ENCODE measurements around the gene XCL1. TPM values are rescaled to one million over a fixed set of nuclear protein-coding genes. Genes with fewer than 3 reads are reported as not detected.

Gene XCL1
- total and polyA plus RNA-seq, 2 of the 13 experiments (the other 11 are each of a cell fraction or from before 2014, with no cell fraction given) = 2.5 to 7.6 TPM

DNA sequence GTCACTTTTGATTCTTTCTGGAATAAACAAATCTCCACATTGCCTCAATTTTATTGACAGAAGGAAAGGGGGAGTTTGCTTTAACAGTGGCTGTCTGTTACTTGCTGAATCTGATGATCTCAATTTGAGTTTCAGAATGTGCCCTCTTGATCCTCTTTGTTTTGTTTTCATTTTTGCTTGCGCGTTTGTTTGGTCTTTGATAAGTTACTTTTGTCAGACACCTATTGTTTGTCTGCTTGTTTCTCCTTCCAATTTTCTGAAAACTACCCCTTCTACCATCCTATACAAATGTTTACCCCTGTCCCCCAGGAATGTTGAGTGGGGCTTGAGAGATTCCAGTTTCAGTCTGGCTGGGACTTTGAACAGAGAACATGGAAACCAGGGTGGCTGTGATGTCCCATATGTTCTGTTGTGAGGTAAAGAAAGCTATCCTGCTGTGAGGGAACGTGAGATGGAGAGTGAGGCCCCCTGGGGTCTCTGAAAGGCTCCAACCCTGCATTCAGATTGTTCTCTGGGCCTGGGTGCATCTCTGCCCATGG lies 20.8 kb upstream of the XCL1 start (continued):
- TF ChIP-seq, protein P1, sequence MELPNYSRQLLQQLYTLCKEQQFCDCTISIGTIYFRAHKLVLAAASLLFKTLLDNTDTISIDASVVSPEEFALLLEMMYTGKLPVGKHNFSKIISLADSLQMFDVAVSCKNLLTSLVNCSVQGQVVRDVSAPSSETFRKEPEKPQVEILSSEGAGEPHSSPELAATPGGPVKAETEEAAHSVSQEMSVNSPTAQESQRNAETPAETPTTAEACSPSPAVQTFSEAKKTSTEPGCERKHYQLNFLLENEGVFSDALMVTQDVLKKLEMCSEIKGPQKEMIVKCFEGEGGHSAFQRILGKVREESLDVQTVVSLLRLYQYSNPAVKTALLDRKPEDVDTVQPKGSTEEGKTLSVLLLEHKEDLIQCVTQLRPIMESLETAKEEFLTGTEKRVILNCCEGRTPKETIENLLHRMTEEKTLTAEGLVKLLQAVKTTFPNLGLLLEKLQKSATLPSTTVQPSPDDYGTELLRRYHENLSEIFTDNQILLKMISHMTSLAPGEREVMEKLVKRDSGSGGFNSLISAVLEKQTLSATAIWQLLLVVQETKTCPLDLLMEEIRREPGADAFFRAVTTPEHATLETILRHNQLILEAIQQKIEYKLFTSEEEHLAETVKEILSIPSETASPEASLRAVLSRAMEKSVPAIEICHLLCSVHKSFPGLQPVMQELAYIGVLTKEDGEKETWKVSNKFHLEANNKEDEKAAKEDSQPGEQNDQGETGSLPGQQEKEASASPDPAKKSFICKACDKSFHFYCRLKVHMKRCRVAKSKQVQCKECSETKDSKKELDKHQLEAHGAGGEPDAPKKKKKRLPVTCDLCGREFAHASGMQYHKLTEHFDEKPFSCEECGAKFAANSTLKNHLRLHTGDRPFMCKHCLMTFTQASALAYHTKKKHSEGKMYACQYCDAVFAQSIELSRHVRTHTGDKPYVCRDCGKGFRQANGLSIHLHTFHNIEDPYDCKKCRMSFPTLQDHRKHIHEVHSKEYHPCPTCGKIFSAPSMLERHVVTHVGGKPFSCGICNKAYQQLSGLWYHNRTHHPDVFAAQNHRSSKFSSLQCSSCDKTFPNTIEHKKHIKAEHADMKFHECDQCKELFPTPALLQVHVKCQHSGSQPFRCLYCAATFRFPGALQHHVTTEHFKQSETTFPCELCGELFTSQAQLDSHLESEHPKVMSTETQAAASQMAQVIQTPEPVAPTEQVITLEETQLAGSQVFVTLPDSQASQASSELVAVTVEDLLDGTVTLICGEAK (IDR thresholded peaks at IDR 0.05) = no peak
- TF ChIP-seq, protein P1 (CRISPR knock-in tag; IDR thresholded peaks at IDR 0.05) = no peak
- no peak for TF ChIP-seq KMT2B (CRISPR knock-in tag; IDR thresholded peaks at IDR 0.05)
- TF ChIP-seq SOX6 (IDR thresholded peaks at IDR 0.05) = no peak
- TF ChIP-seq SOX6 (CRISPR knock-in tag; IDR thresholded peaks at IDR 0.05) = peak; percentile 98
- no peak for TF ChIP-seq HNRNPK (IDR thresholded peaks at IDR 0.05; ENCODE audit: low read depth, low read length, poor library complexity, severe bottlenecking)
- TF ChIP-seq CHCHD3 (CRISPR knock-in tag; IDR thresholded peaks at IDR 0.05) = no peak
- TF ChIP-seq KLF11 (CRISPR knock-in tag; IDR thresholded peaks at IDR 0.05) = 0 out of 2 replicates have a peak, but pooled peaks have one; percentile 51
- 0 out of 2 replicates have a peak, but pooled peaks have one; percentile 17 for TF ChIP-seq ZBTB20 (CRISPR knock-in tag; IDR thresholded peaks at IDR 0.05; ENCODE audit: borderline replicate concordance, low read depth)
- TF ChIP-seq, protein P2, sequence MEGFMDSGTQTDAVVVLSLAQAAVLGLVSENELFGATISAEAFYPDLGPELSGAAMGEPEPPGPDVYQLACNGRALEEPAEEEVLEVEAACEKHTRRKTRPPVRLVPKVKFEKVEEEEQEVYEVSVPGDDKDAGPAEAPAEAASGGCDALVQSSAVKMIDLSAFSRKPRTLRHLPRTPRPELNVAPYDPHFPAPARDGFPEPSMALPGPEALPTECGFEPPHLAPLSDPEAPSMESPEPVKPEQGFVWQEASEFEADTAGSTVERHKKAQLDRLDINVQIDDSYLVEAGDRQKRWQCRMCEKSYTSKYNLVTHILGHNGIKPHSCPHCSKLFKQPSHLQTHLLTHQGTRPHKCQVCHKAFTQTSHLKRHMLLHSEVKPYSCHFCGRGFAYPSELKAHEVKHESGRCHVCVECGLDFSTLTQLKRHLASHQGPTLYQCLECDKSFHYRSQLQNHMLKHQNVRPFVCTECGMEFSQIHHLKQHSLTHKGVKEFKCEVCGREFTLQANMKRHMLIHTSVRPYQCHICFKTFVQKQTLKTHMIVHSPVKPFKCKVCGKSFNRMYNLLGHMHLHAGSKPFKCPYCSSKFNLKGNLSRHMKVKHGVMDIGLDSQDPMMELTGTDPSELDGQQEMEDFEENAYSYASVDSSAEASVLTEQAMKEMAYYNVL (CRISPR knock-in tag; IDR thresholded peaks at IDR 0.05; ENCODE audit: borderline replicate concordance) = peak; percentile 92
- no peak for TF ChIP-seq ZNF772 (CRISPR knock-in tag; IDR thresholded peaks at IDR 0.05)
- TF ChIP-seq RXRA (CRISPR knock-in tag; IDR thresholded peaks at IDR 0.05) = no peak
- peak; percentile 22 for TF ChIP-seq SAP130 (CRISPR knock-in tag; IDR thresholded peaks at IDR 0.05; ENCODE audit: low read depth)
- TF ChIP-seq PHF5A (CRISPR knock-in tag; IDR thresholded peaks at IDR 0.05; ENCODE audit: low read depth, unreplicated experiment) = no peak
